WERI-Rb-1 (cell line): ENCODE data around the gene SLC2A9.
A peak's percentile ranks its signal among the peaks of the same experiment; 100 is the strongest.
"Not testable (repeated sequence)": the region's sequence is repeated elsewhere in the genome, so short reads cannot be mapped to it uniquely, and the experiment has no call there.

Experiments used
- DNase-seq: peaks from one replicate; pipeline ENCODE4 v3.0.0-alpha.2; 2020
- H3K27ac ChIP-seq: fragments of 250-450 bp; sonication (Bioruptor Pico); 2 replicates; pipeline ENCODE4 v1.5.1; 2020; ENCODE audit warnings: mild to moderate bottlenecking, moderate library complexity
- H3K27me3 ChIP-seq: fragments of 250-450 bp; sonication (Bioruptor Pico); 2 replicates; pipeline ENCODE4 v1.5.1; 2021; ENCODE audit warnings: mild to moderate bottlenecking, low read depth, moderate library complexity; ENCODE audit not compliant: insufficient read depth, severe bottlenecking
- H3K36me3 ChIP-seq: fragments of 250-450 bp; sonication (Bioruptor Pico); 2 replicates; pipeline ENCODE4 v1.5.1; 2020; ENCODE audit warnings: mild to moderate bottlenecking, moderate library complexity
- H3K4me3 ChIP-seq: 2 replicates; pipeline ENCODE4 v1.5.1; 2011; ENCODE audit warnings: low read depth, mild to moderate bottlenecking, control low read depth, low read length
- H3K9me3 ChIP-seq: fragments of 250-450 bp; sonication (Bioruptor Pico); 2 replicates; pipeline ENCODE4 v1.5.1; 2021; ENCODE audit warnings: mild to moderate bottlenecking, moderate library complexity; ENCODE audit not compliant: severe bottlenecking
- CTCF ChIP-seq: IDR thresholded peaks from 2 replicates; pipeline ENCODE4 v1.5.1; 2011; ENCODE audit warnings: low read depth, mild to moderate bottlenecking, control low read depth, inconsistent platforms, low read length

SLC2A9 gene

DNA sequence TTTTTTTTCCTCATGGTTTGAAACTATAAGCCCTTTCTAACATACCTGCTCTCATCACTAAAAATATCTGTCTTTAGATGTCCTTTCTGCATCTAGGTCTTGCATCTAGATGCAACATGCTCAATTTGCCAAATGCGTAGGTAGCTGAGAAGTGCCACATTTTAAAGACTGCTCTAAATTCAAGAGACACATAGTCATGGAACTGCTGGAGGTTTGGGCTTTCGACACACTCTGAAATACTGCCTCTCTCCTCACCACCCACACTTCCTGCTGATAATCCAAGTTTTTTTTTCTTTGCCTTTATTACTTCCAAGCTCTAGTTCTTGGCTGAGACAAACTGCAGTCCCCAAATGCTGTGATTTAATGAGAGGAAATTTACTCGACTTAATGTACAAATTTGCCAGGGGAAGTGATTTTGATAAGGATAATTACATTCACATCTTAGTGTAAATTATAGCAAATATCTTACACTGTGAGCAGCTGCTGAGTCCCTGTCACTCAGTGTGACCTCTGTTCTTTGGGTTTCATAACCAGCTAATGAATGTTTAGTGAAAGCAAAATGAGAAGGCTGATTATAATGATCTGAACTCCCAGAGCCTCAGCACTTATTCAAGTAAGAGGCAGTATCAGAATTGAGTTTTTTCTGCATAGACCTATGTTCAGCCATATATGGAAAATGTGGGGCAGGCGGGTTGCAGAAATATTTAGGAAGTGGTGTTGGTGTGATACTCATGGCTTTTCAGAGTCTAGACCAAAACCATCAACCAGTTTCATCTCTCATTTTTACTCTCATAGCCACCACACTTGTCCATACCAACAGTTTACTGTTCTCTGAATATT, 208.6 kb downstream of the SLC2A9 start:
- no peak for DNase-seq
- Histone ChIP-seq H3K27ac (no peak overlapping the region), H3K36me3 (no peaks in the 10 kb centered on the region), H3K27me3 (no peaks in the 10 kb centered on the region), H3K4me3 (no peak overlapping the region), H3K9me3 (peaks cover 3% of the 10 kb centered on the region)
- TF ChIP-seq CTCF = no peak

- Histone ChIP-seq H3K27me3 (no peaks in the 10 kb centered on the region), H3K27ac (no peak overlapping the region), H3K4me3 (no peak overlapping the region), H3K36me3 (no peaks in the 10 kb centered on the region), H3K9me3 (peaks cover 3% of the 10 kb centered on the region)
- no peak for DNase-seq
- TF ChIP-seq CTCF = no peak
Observed at GRCh38 chr4:9811806-9812205, 209.5 kb downstream of the SLC2A9 start.

- DNase-seq = no peak
- H3K4me3 ChIP-seq = no peak overlapping the region
- H3K36me3 ChIP-seq = no peaks in the 10 kb centered on the region
- peaks cover 3% of the 10 kb centered on the region for H3K9me3 ChIP-seq
- H3K27me3 ChIP-seq = no peaks in the 10 kb centered on the region
- H3K27ac ChIP-seq = peak overlapping the region; percentile 12
- no peak for TF ChIP-seq CTCF
Observed at GRCh38 chr4:9808077-9808476, 213.2 kb downstream of the SLC2A9 start.

GRCh38 chr4:9804918-9805317, 216.4 kb downstream of the SLC2A9 start:
- TF ChIP-seq CTCF = peak; percentile 33; the same call in 1 of the 2 replicates
- no peak overlapping the region for H3K4me3 ChIP-seq
- no peaks in the 10 kb centered on the region for H3K9me3 ChIP-seq
- H3K27me3 ChIP-seq = no peaks in the 10 kb centered on the region
- DNase-seq = peak; percentile 33
- peak overlapping the region; percentile 26 for H3K27ac ChIP-seq
- no peaks in the 10 kb centered on the region for H3K36me3 ChIP-seq

GRCh38 chr4:9800848-9801247, 220.4 kb downstream of the SLC2A9 start:
- no peaks in the 10 kb centered on the region for H3K27me3 ChIP-seq
- H3K36me3 ChIP-seq = no peaks in the 10 kb centered on the region
- H3K4me3 ChIP-seq = no peak overlapping the region
- no peak overlapping the region for H3K27ac ChIP-seq
- TF ChIP-seq CTCF = no peak
- DNase-seq = no peak
- no peaks in the 10 kb centered on the region for H3K9me3 ChIP-seq

GRCh38 chr4:9796641-9797040, 224.7 kb downstream of the SLC2A9 start:
- not testable (repeated sequence) for H3K9me3 ChIP-seq, H3K27me3 ChIP-seq, DNase-seq, H3K27ac ChIP-seq, H3K36me3 ChIP-seq, H3K4me3 ChIP-seq
